NCI-H345 treated with DMSO at 0.1 percent for 48 hours (cell line): ENCODE data around the gene CCDC24.

Experiments used
- DNase-seq: peaks from one replicate; lab custom pipeline; 2025; ENCODE audit not compliant: unreplicated experiment; lab: John Stamatoyannopoulos, UW

Gene CCDC24

GRCh38 chr1:44024031-44024902, 32.9 kb downstream of the CCDC24 start:
- no peak for DNase-seq

GRCh38 chr1:44024903-44025525, 33.6 kb downstream of the CCDC24 start:
- DNase-seq: no peak

GRCh38 chr1:44025816-44026215, 34.4 kb downstream of the CCDC24 start:
- no peak for DNase-seq

- DNase-seq: no peak
Measured at GRCh38 chr1:44027320-44027719, 35.9 kb downstream of the CCDC24 start.

- DNase-seq: peak; percentile 72
Measured at GRCh38 chr1:44029260-44029910, 38.0 kb downstream of the CCDC24 start.

GRCh38 chr1:44029911-44030604, 38.7 kb downstream of the CCDC24 start:
- peak; percentile 72 for DNase-seq

- DNase-seq: no peak
Measured at GRCh38 chr1:44030605-44031251, 39.3 kb downstream of the CCDC24 start.

- DNase-seq: no peak
Measured at GRCh38 chr1:44031252-44032169, 40.1 kb downstream of the CCDC24 start, which contains the start of gene SLC6A9. TSS of gene SLC6A9 (minus strand) at chr1:44031462. CDS start at chr1:44024277, 7,185 bp downstream.

- DNase-seq: no peak
Measured at GRCh38 chr1:44032170-44032790, 40.9 kb downstream of the CCDC24 start.

- no peak for DNase-seq
Measured at GRCh38 chr1:44033041-44033575, 41.7 kb downstream of the CCDC24 start.

GRCh38 chr1:44033756-44034155, 42.4 kb downstream of the CCDC24 start:
- no peak for DNase-seq

- DNase-seq: no peak
Measured at GRCh38 chr1:44034423-44034822, 43.0 kb downstream of the CCDC24 start.

- no peak for DNase-seq
Measured at GRCh38 chr1:44034976-44035716, 43.7 kb downstream of the CCDC24 start.

GRCh38 chr1:44035726-44036408, 44.5 kb downstream of the CCDC24 start:
- DNase-seq: no peak

GRCh38 chr1:44036409-44037139, 45.2 kb downstream of the CCDC24 start:
- peak; percentile 74 for DNase-seq

GRCh38 chr1:44037154-44037553, 45.8 kb downstream of the CCDC24 start:
- DNase-seq: no peak
